HS-5 (cell line): ENCODE measurements around the gene RSAD1.
"Not testable (repeated sequence)": the region's sequence is repeated elsewhere in the genome, so short reads cannot be mapped to it uniquely, and the experiment has no call there.

Source experiments
- DNase-seq: peaks from one replicate; pipeline ENCODE4 v3.0.0-alpha.2; 2012; ENCODE audit warnings: low read depth

Gene RSAD1

DNA sequence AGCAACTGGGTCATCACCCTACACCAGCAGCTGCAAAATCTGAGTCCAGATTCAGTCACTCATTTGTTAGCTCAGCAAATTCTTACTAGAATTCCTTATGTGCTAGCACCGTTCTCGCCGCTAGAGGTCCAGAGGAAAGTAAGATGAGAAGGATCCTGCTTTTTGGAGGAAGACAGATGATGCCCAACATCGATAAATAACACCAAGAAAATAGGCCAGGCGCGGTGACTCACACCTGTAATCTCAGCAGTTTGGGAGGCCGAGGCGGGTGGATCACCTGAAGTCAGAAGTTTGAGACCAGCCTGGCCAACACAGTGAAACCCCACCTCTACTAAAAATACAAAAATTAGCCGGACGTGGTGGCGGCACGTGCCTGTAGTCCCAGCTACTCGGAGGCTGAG, 5.9 kb upstream of the RSAD1 start:
- DNase-seq: not testable (repeated sequence)

DNA sequence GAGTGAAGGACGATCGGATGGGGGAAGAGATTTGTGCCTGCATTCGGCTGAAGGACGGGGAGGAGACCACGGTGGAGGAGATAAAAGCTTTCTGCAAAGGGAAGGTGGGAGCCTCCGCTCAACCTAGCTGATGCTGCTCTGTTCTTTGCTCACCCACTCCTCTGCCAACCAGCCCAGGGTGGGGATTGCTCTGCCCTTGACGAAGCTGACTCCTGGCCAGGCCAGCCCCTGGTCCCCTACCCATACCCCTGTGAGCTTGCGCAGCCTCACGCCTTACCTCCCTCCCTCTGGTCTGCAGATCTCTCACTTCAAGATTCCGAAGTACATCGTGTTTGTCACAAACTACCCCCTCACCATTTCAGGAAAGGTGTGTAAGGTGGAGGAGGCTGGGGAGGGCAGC, 4.8 kb upstream of the RSAD1 start:
- DNase-seq: no peak

DNA sequence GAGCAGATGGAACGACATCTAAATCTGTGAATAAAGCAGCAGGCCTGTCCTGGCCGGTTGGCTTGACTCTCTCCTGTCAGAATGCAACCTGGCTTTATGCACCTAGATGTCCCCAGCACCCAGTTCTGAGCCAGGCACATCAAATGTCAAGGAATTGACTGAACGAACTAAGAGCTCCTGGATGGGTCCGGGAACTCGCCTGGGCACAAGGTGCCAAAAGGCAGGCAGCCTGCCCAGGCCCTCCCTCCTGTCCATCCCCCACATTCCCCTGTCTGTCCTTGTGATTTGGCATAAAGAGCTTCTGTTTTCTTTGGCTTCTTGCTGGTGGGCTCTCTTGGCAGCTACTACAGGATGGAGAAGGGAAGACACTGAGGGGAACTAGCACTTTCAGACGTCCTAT, 4.1 kb upstream of the RSAD1 start:
- DNase-seq: no peak

DNA sequence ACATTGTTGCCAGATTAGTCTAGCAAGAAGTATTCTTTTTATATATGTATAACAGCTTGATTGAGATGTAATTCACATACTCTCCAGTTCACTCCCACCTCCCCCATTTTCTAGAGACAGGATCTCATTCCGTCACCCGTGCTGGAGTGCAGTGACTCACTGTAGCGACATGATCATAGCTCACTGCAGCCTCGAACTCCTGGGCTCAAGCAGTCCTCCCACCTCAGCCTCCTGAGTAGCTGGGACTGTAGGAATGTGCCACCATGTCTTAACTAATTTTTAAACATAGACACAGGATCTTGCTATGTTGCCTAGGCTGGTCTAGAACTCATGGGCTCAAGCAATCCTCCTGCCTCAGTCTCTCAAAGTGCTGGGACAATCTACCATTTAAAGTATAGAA, 3.3 kb upstream of the RSAD1 start:
- no peak for DNase-seq

DNA sequence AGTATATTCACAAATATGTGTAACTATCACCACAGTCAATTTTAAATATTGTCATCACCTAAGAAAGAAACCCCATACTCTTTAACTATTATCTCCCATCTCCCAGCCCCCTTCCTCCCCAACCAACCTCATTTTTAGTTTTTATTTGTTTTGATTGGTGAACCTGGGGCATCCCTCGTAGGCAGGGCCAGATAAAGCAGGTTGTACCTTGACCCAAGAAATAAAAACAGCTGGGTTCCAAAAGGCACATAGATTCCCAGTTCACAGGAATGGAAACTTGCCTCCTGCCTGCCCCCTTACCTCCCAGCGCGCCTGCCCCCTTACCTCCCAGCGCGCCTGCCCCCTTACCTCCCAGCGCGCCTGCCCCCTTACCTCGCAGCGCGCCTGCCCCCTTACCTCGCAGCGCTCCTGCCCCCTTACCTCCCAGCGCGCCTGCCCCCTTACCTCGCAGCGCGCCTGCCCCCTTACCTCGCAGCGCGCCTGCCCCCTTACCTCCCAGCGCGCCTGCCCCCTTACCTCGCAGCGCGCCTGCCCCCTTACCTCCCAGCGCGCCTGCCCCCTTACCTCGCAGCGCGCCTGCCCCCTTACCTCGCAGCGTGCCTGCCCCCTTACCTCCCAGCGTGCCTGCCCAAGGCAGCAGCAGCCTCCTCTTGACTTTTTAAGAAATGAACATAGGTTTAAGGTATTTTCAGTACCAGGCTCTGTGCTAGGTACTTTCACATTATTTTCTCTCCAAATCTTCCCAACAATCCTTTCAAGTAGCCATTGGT, 2.7 kb upstream of the RSAD1 start:
- not testable (repeated sequence) for DNase-seq

DNA sequence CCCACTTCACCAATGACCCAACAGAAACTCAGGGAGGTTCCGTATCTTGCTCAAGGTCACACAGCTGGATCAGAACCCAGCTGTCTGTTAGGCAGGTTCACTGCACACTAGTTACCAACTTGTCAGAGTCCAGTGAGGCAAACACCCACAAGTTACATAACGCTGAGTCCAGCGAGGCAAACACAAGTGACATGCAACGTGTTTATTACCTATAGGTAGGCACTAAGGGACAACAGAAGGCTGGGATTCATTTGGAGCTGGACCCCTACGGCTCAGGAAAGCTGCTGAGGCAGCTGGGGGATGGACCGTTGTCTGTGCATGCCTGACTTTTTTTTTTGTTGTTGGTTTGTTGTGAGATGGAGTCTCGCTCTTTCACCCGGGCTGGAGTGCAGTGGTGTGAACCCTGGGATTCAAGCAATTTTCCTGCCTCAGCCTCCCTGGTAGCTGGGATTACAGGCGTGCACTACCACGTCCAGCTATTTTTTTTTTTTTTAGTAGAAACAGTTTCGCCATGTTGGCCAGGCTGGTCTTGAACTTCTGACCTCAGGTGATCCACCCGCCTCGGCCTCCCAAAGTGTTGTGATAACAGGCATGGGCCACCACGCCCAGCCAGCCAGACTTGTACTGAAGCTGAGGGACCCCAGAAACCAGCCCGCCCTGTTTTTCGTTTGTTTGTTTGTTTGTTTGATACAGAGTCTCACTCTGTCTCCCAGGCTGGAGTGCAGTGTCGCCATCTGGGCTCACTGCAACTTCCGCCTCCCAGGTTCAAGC, 1.9 kb upstream of the RSAD1 start:
- DNase-seq: no peak

DNA sequence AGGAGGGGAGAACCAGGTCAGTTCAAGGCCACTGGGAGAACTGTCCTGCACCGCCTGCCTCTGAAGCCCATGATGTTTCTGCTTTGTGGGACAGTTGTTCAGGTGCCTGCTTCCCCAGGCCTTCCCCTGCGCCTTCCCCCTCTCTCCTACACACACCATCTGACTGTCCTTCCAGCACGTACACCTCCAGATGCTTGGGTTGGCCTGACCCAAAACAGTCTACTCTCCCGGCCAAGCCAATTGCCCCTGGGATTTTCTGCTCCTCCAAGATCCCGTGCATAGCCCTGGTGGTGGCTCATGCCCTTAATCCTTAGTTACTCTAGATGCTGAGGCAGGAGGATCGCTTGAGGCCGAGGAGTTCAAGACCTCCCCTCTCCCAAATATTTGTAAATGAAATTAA, 684 bp upstream of the RSAD1 start:
- DNase-seq: no peak

DNA sequence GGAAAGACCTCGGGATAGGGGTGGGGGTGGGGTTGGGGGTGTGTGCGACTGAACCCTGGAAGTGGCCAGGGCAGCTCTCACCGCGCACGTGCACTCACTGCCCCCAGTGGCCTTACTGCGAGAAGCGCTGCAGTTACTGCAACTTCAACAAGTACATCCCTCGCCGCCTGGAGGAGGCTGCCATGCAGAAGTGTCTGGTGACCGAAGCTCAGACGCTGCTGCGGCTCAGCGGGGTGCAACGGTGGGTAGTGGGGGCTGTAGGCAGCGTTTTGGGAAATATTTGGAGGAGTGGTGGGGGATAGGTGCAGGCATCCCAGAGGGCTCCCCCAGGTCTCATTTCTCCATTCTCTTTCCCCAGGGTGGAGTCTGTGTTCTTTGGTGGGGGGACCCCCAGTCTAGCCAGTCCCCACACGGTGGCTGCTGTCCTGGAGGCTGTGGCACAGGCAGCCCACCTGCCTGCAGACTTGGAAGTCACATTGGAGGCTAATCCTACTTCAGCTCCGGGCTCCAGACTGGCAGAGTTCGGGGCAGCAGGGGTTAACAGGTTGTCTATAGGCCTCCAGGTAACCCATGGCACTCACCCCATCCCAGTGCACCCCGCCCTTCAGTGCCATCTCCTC, 972 bp downstream of the RSAD1 start:
- DNase-seq: peak; percentile 31

DNA sequence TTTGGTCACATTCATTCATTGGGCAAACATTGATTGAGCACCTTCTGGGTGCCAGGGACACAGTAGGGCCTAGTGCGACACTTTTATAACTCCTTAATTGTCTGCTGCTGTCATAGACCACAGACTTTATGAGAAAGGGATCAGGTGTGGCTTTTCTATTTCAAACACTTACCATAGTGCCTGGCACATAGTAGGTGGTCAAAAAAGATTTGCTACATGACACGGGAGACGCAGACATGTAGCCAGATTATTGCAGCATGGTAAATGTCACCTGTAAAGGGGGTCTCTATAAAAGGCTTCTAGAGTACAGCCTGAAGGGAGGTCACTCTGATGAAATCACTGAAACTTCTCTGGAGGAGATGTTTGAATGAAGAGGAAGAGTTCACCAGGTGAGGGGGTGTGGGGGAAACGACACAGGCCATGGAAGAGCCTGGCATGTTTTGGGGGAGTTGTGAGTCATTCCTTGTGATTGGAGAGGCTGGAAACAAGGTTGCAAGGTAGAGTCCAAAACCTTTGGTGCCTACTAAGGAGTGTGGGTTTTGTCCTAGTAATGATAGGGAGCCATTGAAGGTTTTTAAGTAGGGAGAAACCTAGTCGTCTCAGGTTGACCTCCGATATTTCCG, 1.6 kb downstream of the RSAD1 start:
- DNase-seq: no peak

DNA sequence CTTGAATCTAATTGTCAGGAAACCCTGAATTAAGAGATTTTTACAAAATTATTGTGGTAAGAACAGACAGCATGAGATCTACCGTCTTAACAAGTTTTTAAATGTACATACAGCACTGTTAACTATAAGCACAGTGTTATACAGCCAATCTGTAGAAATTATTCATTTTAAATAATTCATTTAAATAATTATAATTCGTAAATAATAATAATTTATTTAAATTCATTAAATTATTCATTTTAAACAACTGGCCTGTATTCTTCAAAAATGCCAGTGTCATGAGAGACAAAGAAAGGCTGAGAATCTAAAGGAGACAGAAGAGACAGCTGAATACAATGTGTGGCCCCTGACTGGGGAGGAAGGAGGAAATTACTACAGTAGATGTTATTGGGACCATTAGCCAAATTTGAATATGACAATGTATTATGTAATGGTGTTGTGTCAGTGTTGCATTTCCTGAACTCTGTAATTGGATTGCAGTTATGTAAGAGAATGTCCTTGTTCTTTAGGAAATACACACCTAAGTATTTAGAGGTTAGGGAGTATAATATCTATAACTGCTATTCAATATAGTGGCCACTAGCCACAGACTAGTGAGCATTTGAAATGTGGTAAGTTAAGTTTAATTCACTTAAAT, 2.3 kb downstream of the RSAD1 start:
- no peak for DNase-seq

DNA sequence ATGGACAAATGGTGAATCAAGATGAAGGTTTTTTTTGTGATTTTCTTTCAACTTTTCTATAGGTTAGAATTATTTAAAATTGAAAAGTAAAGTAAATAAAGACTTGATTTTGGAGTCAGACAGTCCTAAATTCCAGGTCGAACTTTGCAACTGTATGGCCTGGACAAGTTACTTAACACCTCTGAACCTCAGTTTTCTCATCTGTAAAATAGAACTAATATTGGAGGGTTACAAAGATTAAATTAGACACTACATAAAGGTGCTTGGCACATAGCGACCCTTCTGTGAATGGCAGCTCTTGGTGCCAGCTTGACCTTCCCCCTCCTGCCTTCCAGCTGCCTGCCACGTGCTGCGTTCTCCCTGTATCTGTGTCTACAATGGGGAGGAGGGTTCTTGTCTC, 3.0 kb downstream of the RSAD1 start:
- no peak for DNase-seq

DNA sequence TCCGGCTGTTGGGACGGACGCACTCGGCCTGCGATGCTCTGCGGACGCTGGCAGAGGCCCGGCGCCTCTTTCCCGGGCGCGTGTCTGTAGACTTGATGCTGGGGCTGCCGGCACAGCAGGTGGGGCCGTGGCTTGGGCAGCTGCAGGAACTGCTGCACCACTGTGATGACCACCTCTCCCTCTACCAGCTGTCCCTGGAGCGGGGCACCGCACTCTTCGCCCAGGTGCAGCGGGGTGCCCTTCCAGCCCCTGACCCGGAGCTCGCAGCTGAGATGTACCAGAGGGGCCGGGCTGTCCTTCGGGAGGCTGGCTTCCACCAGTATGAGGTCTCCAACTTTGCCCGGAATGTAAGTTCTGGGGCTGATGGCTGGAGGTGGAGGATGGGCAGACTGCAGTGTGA, 3.5 kb downstream of the RSAD1 start:
- no peak for DNase-seq

DNA sequence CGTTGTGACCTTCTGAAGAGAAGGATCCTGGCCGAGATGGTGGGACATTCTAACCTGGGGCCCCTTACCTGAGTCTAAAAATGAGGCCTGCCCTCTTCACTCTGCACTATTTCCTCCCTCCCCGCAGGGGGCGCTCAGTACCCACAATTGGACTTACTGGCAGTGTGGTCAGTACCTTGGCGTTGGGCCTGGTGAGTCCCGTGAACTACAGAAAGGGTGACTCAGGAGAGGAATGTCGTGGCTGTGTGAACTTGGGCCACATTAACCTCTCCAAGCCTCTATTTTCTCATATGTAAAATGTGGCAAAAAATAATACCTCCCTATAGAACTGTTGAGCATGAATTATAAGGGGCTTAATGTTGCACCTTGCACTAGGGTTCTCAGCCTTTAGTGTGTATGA, 3.9 kb downstream of the RSAD1 start:
- DNase-seq: peak; percentile 89

DNA sequence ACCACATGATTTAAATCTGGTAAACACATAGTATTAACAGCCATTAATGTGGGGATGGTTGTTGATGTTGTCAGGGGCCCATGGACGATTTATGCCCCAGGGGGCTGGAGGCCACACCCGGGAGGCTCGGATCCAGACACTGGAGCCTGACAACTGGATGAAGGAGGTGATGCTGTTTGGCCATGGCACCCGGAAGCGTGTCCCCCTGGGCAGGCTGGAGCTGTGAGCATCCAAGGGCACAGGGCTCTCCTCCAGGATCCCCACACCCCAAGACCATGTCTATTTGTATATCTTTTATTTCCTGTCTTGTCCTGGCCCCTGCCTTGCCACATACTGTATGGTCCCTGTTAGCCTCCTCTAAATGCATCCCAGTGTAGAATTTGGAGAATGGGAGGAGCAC, 4.6 kb downstream of the RSAD1 start:
- no peak for DNase-seq

DNA sequence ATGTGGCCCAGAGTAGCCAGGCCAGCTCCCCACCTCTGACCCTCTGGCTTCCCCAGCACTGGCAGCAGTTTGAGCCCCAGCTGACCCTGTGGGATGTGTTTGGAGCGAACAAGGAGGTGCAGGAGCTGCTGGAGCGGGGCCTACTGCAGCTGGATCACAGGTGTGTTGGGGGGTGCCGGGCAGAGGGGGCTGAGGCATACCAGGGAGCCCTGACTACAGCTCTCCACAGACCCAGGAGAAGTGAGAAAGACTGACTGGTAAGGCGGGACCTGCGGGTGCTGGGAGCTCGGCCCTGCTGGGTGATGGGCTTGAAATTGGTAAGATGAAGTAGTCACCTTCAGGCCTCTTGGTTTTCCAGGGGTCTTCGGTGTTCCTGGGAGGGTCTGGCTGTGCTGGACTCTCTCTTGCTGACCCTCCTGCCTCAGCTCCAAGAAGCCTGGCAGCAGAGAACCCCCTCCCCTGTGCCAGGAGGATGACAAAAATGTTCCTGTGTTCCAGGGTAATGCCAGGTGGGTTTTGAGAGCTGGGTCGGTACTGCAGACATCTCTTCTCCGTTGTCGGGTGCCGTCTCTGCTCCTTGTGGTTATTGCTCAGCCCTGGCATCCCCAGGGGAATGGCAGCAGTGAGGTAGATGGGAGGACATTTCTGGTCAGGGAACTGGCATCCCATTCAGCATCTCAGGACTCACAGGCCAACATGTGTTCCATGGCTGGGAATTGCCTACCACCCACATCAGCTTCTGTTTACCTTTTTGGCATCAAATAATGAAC, 5.9 kb downstream of the RSAD1 start:
- DNase-seq: no peak

DNA sequence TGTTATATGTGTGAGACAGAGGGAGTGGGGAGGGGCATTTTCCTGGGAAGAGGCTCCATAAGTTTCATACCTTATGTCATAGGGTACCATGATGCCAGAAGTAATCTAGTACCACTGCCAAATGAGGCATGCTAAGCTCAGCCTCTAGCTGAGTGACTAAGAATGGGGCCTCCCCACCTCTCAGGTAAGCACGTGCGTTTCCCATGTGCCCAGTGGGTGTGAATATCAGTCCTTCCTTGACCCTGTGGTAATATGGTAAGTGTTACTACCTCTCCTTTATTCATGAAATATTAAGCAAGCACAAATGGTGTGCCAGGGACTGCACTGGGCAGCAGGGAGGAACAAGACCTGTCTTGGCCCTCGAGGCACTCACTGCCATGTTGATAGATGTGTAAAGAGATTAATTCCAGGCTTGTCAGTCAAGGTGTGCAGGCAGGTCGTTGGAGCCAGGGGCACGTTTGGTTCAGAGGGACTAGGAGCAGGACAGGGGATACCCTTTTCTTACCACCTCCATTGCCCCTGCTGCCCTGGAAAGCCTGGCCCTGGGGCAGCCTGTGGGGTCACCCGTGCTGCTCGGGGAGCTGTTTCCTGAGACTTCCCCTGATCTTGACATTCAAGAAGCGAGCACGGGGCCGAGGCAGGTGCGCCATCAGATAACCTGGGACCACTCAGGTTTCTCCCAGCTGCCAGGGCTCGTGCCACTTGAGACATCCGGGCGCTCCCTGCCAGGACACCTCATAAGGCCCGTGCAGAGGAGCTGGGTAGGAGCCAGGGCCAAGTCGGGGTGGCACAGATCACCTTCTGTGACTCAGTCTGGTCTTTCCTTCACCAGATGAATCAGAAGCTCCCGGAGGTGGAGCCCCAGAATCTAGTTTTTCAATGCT, 8.8 kb downstream of the RSAD1 start:
- DNase-seq: no peak

DNA sequence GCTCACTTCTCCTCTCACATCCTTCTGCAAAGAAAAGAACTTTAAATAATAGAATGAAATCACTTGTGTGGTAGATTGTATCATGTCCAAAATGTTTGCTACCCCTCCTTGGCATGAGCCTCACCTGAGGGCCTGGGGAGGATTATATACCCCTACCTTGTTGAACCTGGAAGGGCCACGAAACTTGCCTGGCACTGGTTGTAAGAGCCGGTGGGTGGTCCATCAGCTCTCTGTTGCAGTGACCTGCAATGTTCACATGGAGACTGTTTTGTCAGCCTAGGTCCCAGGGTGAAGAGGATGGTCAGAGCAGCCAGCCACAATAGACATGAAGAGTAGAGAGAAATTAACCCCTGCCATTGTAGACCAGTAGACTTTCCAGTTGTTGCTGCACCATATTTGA, 10.2 kb downstream of the RSAD1 start:
- DNase-seq: no peak

DNA sequence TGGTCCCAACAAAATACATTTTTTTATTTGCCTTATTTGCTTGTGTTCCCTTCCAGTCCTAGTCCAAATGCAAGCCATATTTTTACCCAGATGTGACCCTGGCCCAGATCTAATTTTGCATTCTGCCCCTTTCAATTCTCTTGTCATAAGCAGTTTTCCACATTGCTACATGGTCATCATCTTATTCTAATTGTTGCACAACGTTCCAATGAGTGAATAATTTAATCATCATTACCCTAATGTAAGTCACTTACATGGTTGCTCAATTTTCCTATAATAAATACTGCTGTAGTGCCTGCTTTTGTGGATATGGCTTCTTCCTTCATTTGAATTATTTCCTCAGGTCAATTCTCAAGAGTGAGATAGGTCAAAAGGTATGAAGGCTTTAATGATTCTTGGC, 12.8 kb downstream of the RSAD1 start:
- DNase-seq: no peak

DNA sequence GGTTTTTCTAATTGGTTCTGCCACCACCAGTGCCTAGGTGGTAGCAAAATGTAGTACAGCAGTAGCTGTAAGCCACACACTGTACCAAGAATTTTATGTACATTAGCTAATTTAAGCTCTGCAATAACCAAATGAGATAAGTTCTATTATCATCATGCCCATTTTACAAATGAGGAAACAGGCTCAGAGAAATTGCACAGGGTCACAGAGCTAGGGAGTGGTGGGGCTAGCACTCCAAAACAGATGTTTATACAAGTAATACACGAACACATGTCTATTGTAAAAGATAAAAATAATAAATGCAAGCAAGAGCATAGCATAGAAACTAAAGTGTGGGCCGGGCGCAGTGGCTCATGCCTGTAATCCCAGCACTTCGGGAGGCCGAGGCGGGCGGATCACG, 13.6 kb downstream of the RSAD1 start:
- no peak for DNase-seq

DNA sequence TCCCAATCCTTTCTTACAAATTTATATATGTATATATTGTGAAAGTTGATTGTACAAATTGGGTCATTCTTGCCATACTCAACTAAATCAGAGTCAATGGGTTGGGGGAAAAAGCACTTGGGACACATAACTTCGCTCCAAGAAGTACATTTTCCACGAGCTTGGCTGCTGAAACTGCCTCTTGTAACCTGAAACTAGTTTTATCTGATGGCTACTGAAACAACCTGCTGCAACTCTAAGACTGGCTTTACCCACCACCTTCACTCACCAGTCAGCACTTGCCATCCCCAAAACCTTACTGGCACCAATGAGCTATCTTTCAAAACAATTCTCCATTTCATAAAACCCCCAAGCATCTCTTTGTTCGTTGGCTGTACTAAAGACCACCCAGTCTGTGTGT, 15.1 kb downstream of the RSAD1 start:
- DNase-seq: no peak
